ENCODE results near the gene LRMDA.

DNA sequence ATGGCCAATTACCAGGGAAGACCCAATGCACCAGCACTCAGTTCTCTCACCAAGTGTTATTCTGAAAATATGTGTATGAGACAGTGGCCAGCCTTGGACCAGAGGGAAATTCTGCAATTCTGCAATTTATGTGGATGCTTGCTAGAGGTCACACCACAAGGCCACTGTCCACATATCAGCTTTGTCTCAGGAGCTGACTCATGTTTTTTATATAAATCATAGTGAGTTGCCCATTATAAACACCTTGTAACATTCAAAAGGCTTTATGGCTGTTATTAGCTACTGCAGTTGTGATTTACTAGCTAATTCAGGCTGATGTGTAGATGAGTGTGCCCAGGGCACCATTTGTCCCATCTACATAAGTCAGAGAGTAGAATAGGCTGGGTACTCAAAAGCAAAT lies 649.0 kb downstream of the LRMDA start:
- no peak for TF ChIP-seq CTCF (IDR thresholded peaks at IDR 0.05)
- TF ChIP-seq POLR2AphosphoS5 (IDR thresholded peaks at IDR 0.05): no peak
- no peak for TF ChIP-seq POLR2A (IDR thresholded peaks at IDR 0.05)
- no peak for TF ChIP-seq EP300 (IDR thresholded peaks at IDR 0.05; ENCODE audit: low read depth)

Measured in transverse colon (tissue), 4 donors.